CD4-positive, alpha-beta T cell treated with Interleukin-15 for 1 hour (primary cell): ENCODE measurements around the gene HCN4.

Source experiments
- DNase-seq: peaks from one replicate; pipeline ENCODE4 v3.0.0-alpha.2; 2020

The HCN4 gene

DNA sequence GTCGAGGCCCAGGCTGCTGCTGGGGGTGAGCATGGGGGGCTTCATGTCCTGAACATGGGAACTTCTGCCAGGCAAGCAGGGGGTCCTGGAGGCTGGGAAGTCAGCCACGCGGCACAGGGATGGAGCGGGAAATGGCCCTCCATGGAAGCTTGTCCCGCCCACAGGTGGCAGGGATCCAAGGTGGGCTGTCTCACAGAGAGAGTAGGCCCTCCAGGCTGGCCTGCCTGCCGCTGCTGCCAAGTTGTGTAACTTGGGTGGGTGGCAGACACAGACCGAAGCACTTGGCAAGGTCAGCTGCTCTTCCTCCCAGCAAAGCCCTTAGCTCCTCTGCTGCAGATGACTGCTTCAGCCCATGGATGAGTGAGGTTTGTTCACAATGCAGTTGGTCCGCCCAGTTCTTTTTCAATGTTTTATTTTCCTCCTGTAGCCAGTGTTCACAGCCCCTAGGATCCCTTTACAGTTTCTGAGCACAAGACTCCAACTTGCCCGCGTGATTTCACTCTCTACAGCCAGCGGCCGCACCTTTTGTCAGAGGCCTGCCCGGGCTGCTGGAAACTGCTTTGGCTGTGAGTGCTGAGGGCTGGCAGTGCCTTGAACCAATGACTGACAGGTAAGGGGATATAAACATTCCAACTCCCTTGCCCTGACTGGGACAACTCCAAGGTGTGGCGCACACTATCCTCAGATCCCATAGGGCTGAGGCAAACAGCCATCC lies 26.7 kb downstream of the HCN4 start:
- no peak for DNase-seq

GRCh38 chr15:73340502-73341192 lies 28.1 kb downstream of the HCN4 start:
- no peak for DNase-seq

- DNase-seq = no peak
Observed at GRCh38 chr15:73338606-73339374, 30.0 kb downstream of the HCN4 start.

DNA sequence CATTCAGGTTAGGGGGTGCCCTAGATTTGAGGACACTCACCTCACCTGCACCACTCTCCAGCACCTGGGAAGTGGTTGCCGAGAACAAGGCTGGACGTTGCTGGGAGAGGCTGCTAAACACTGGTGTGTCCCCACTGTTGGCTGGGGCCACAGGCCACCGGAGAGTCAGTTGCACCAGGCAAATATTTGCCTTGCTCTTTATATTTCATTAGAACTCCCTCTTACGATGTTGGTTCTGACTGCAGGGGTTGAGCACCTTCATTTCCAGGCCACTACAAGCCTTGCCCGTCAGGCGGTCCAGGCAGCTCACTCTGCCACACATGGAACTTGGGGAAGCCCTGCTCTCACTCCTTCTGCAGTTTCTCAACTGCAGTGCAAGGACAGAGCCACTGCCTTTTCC lies 30.7 kb downstream of the HCN4 start:
- no peak for DNase-seq

- no peak for DNase-seq
Observed at GRCh38 chr15:73337187-73337586, 31.6 kb downstream of the HCN4 start.

GRCh38 chr15:73336756-73337155 lies 32.0 kb downstream of the HCN4 start:
- DNase-seq = no peak

- DNase-seq = no peak
Observed at GRCh38 chr15:73335471-73335870, 33.3 kb downstream of the HCN4 start.

- DNase-seq = no peak
Observed at GRCh38 chr15:73335026-73335425, 33.7 kb downstream of the HCN4 start.

DNA sequence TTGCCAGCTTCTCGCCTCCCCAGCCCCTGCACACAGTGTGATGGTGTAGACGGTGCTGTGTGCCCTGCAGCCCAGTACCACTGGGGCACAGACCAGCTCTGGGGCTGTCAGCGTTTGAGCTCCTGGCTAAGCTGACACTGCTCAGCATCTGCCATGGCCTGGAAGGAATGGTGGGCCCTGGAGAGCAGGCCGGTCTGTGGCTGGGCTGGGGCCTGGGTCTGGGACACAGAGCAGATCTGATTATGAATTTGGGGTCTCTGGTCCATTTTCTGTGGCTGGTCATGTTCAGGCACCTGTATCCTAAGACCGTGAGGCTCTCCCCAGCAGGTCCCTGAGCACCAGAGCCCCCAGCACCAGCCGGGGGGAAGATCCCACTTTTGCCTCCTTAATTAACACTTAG lies 34.7 kb downstream of the HCN4 start:
- no peak for DNase-seq

- DNase-seq = no peak
Observed at GRCh38 chr15:73333001-73333400, 35.8 kb downstream of the HCN4 start.

DNA sequence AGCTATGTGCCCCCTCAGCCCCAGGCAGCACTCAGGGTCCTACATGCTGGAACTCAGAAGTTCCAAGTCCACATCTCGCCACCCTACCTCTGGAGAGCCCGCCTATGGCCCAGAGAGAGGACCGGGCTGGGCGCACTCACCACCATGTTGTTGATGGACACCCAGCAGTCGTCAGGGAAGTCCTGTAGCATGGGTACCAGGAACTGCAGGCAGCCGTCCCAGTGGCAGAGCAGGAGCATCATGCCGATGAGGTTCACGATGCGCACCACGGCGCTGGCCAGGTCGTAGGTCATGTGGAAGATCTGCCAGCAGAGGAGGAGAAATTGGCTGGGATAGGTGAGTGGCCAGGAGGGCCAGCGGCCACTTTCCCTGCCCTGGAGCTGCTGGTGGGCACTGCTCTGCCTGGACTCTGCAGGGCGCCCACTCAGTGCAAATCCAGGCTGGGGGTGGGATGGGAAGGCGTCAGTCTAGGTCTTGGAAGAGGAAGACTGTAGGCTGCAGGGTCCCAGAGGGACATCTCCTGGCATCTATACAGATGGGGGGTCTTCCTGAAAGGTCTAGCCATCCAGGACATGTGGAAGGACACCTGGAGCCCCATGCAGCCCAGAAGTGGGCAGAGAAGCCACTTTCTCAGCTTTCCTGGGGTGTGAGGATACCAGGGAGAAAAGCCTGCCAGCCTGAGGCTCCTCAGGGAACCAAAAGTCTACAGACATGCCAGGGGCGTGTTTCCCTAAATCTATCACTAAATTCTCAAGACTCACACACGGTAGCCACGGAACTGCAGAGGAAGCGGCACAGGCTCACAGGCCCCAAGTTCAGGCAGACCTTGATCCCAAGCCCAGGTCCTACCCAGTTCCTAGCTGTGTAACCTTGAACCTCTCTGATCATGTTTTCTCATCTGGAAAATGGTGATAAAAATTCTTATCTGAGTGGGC lies 36.5 kb downstream of the HCN4 start:
- DNase-seq = no peak

GRCh38 chr15:73331501-73331900 lies 37.3 kb downstream of the HCN4 start:
- DNase-seq = no peak

- no peak for DNase-seq
Observed at GRCh38 chr15:73330206-73331051, 38.3 kb downstream of the HCN4 start.

DNA sequence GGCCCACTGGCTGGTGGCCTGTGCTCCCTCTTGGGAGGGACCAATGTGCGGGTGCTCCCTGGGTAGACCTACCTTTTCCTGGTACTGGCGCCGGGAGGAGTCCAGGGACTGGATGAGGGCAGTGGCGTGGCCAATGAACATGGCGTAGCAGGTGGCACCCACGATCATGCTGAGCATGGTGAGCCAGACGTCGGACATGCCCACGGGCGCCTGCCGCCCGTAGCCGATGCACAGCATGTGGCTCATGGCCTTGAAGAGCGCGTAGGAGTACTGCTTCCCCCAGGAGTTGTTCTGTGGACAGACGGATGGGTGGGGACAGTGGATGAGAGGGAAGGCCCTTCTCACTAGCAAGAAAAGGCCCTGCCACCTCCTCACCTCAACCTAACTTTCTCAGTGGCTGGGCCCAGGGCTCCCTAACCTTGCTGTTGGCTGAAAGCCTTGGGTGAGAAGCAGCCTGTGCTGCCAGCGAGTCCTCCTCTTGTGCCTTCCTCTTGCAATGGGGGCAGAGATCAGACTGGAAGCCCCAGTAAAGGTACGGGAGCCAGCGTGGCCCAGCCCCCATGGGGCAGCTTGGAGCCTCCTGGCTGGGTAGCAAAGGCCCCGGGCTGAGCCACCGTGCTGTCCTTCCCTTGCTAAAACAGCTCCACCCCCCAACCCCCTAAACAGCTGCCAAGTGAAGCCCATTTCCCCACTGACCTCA lies 39.1 kb downstream of the HCN4 start:
- no peak for DNase-seq

DNA sequence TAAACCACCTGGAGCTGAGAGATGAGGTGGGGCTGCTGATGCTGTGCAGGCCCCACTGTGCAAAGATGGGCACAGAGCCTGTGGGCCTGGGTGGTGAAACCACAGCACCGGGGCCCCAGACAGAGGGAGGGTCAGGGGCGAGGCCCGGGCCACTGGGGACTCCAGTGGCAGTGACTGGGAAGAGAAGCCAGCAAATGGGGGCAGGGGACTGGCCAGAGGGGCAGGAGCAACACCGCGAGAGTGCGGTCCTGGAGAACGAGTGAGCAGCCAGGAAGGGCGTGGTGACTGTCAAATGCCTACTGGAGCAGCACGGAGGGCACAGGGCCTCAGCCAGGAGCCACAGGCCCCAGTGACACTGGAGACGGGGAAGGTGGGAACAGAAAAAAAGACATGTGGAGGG lies 39.8 kb downstream of the HCN4 start:
- no peak for DNase-seq

DNA sequence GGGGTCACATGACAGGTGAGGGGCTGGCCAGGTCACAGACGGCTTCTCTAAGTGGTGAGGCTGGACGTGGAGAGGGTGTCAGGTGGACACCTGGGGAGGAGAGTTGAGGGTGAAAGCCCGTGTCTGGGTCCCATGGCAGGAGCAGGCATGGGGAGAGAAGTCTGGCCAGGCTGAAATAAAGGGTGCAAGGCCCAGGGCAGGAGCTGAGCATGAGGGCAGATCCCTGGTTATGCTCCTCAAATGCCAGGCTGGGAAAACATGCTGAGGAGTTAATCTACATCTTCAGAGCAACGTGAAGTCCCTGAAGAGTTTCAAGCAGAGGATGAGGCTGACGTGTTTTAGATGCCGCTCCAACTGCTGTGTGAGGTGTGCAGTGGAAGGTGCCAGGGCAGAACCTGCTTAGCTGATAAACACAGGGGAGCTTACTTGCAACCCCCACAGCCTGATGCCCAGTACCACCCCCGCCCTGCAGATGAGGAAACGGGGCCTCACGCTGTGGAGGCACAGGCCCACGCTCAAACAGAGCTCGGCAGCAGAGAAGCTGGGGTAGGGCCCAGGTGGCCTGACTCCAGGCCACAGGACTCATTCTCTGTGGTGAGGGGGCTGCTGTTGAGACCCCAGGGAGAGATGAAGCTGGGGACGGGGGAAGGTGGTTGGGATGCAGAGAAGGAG lies 40.5 kb downstream of the HCN4 start:
- DNase-seq = no peak

- DNase-seq = no peak
Observed at GRCh38 chr15:73326157-73326556, 42.6 kb downstream of the HCN4 start.

GRCh38 chr15:73325191-73325861 lies 43.4 kb downstream of the HCN4 start:
- DNase-seq = no peak

- DNase-seq = no peak
Observed at GRCh38 chr15:73324496-73325170, 44.1 kb downstream of the HCN4 start.
